ENCODE results near the gene MLLT1. TPM values are rescaled to one million over a fixed set of nuclear protein-coding genes. Genes with fewer than 3 reads are reported as not detected.

MLLT1 gene
- total and polyA plus RNA-seq, 8 donors = 3.1 to 33.8 (median 19.6) TPM

DNA sequence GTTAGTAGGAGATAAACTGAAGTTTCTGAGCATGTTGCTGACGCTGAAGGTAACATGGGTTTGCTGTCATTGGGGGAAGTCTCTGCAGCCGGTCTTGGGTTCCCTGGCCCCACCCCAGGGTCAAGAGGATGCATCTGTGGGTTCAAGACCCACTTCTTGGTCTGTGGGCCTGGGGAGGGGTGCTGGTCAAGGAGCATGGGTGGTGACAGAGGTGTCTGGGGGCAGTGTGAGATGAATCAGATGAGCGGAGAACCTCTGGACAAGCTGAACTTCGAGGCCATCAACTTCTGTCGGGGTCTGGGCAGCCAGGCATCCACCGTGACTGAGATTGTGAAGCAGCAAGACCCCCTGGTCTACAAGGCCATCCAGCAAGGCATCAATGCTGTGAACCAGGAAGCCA, 92.4 kb downstream of the MLLT1 start:
- WGBS, 5 donors = 89 to 95% (median 94%) methylated on average over 6 of the region's 6 CpGs
- H3K27me3 ChIP-seq = peaks cover 0 to 12% (median 0%) of the 10 kb centered on the region in 3 donors
- no peak for DNase-seq
- no peaks in the 10 kb centered on the region for H3K4me1 ChIP-seq
- no peak for TF ChIP-seq POLR2A (IDR thresholded peaks at IDR 0.05)
- TF ChIP-seq, protein P1, sequence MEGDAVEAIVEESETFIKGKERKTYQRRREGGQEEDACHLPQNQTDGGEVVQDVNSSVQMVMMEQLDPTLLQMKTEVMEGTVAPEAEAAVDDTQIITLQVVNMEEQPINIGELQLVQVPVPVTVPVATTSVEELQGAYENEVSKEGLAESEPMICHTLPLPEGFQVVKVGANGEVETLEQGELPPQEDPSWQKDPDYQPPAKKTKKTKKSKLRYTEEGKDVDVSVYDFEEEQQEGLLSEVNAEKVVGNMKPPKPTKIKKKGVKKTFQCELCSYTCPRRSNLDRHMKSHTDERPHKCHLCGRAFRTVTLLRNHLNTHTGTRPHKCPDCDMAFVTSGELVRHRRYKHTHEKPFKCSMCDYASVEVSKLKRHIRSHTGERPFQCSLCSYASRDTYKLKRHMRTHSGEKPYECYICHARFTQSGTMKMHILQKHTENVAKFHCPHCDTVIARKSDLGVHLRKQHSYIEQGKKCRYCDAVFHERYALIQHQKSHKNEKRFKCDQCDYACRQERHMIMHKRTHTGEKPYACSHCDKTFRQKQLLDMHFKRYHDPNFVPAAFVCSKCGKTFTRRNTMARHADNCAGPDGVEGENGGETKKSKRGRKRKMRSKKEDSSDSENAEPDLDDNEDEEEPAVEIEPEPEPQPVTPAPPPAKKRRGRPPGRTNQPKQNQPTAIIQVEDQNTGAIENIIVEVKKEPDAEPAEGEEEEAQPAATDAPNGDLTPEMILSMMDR (IDR thresholded peaks at IDR 0.05) = no peak
- no peak for TF ChIP-seq EP300 (IDR thresholded peaks at IDR 0.05)
- TF ChIP-seq POLR2AphosphoS5 (IDR thresholded peaks at IDR 0.05) = no peak
- intact Hi-C loops (cut with DNase I; ENCODE audit: low total_unique reads) = no loop called here
- no peaks in the 10 kb centered on the region for H3K36me3 ChIP-seq
- H3K4me3 ChIP-seq = no peak overlapping the region
- H3K27ac ChIP-seq = no peak overlapping the region
- peaks cover 0 to 4% (median 0%) of the 10 kb centered on the region in 4 donors for H3K9me3 ChIP-seq

DNA sequence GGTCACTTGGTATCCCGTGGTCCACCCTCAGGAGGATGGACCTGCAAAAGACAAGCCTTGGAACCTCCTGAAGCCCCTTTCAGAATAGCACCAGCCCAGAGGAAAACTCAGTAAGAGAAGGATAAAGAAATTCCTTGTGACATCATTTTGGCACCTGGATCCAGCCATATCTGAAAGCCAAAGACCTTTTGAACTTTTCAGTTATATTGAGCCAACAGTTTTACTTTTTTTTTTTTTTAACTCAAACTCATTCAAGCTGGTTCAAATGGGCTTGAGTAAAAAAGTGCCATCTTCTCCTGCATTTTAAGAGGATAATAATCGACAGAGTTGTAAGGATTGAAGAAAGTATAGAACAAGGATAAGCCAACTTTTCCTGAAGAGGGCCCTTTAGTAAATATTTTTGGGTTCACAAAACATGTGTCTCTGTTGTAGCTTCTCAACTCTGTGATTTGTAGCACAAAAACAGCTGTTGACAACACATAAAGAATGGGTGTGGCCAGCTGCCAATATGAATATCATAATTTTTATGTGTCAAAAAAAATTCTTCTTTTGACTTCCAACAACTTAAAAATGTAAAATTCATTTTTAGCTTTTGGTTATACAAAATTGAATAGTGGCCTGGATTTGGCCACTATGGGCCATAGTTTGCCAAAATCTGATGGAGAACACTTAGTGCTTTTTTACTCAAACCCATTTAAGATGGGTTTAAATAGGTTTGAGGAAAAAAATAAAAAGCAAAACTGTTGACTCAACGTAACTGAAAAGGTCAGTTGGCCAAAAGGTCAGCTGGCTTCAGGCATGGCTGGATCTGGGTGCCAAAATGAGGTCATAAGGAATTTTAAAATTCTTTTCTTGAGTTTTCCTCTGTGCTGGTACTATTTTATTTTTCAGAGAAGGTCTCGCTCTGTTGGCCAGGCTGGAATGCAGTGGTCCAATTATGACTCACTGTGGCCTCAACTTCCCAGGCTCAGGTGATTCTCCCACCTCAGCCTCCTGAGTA, 93.6 kb downstream of the MLLT1 start:
- TF ChIP-seq POLR2A (IDR thresholded peaks at IDR 0.05) (no peak), POLR2AphosphoS5 (IDR thresholded peaks at IDR 0.05) (no peak), EP300 (IDR thresholded peaks at IDR 0.05) (no peak)
- TF ChIP-seq, protein P1 (IDR thresholded peaks at IDR 0.05) = no peak
- 57 to 68% (median 66%) methylated on average over 4 of the region's 4 CpGs for WGBS, 5 donors
- no peak overlapping the region for H3K27ac ChIP-seq
- no peaks in the 10 kb centered on the region for H3K4me1 ChIP-seq
- no peak for DNase-seq
- intact Hi-C loops (cut with DNase I; ENCODE audit: low total_unique reads) = no loop called here
- peaks cover 0 to 13% (median 0%) of the 10 kb centered on the region in 3 donors for H3K27me3 ChIP-seq
- H3K4me3 ChIP-seq = no peak overlapping the region
- H3K9me3 ChIP-seq = peaks cover 0 to 4% (median 0%) of the 10 kb centered on the region in 4 donors
- H3K36me3 ChIP-seq = no peaks in the 10 kb centered on the region

DNA sequence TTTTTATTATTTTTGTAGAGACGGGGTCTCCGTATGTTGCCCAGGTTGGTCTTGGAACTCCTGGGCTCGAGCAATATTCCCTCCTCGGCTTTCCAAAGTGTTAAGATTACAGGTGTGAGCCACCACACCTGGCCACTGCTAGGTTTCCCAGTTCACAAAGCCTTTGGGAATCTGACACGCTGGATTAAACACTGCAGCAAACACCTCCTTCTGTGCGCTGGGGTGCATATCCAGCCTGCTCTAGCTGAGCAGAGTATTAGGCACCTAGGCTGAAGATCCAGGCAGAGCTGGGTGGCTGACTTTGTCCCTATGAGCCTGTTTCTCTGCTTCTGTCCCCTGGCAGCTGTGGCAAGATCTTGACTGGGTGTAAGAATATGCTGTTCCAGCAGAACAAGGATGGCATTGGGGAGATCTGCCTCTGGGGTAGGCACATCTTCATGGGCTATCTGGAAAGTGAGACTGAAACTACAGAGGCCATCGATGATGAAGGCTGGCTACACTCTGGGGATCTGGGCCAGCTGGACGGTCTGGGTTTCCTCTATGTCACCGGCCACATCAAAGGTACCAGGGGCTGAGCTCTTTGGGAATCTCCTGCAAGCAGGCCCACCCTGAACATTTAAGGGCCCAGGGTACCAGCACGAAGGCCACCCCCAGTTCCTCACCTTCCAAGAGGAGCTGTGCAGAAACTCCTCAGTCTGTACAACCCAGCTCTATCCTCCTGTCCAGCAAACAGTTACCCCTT, 94.5 kb downstream of the MLLT1 start:
- Histone ChIP-seq H3K4me3 (no peak overlapping the region), H3K27me3 (peaks cover 0 to 14% (median 0%) of the 10 kb centered on the region in 3 donors), H3K4me1 (no peaks in the 10 kb centered on the region), H3K36me3 (no peaks in the 10 kb centered on the region), H3K27ac (no peak overlapping the region), H3K9me3 (peaks cover 0 to 4% (median 0%) of the 10 kb centered on the region in 4 donors)
- intact Hi-C loops (cut with DNase I; ENCODE audit: low total_unique reads) = no loop called here
- TF ChIP-seq POLR2A (IDR thresholded peaks at IDR 0.05) = no peak
- TF ChIP-seq, protein P1 (IDR thresholded peaks at IDR 0.05) = no peak
- no peak for TF ChIP-seq EP300 (IDR thresholded peaks at IDR 0.05)
- TF ChIP-seq POLR2AphosphoS5 (IDR thresholded peaks at IDR 0.05) = no peak
- DNase-seq = no peak
- WGBS, 5 donors = 76 to 82% (median 77%) methylated on average over 9 to 10 of the region's 10 CpGs

DNA sequence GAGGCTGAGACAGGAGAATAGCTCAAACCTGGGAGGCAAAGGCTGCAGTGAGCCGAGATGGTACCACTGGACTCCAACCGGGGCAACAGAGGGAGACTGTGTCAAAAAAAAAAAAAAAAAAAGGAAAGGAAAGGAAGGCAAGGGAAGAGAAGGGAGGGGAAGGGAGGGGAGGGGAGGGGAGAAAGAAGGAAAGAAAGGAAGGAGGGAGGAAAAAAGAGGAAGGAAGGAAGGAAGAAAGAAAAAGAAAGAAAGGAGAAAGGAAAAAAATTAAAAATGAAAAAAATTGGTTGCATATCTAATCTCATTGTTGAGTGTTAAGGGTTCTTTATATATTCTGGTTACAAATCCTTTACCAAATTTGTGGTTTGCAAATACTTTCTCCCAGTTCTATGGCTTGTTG, 98.7 kb downstream of the MLLT1 start:
- no peaks in the 10 kb centered on the region for H3K36me3 ChIP-seq
- H3K27ac ChIP-seq = no peak overlapping the region
- intact Hi-C loops (cut with DNase I; ENCODE audit: low total_unique reads) = no loop called here
- 73 to 84% (median 77%) methylated on average over 2 of the region's 2 CpGs for WGBS, 5 donors
- H3K4me1 ChIP-seq = no peaks in the 10 kb centered on the region
- peaks cover 0 to 25% (median 0%) of the 10 kb centered on the region in 3 donors for H3K27me3 ChIP-seq
- no peak for TF ChIP-seq POLR2A (IDR thresholded peaks at IDR 0.05)
- TF ChIP-seq, protein P1 (IDR thresholded peaks at IDR 0.05) = no peak
- no peak for TF ChIP-seq POLR2AphosphoS5 (IDR thresholded peaks at IDR 0.05)
- TF ChIP-seq EP300 (IDR thresholded peaks at IDR 0.05) = no peak
- H3K4me3 ChIP-seq = no peak overlapping the region
- H3K9me3 ChIP-seq = no peaks in the 10 kb centered on the region
- no peak for DNase-seq

Measured in stomach (tissue), 9 donors.